HG03558 (cell line): Measurements from ENCODE around the gene CKMT2.

Experiments
- ATAC-seq: cut with Tn5 transposase; IDR thresholded peaks from one replicate; pipeline ENCODE4 v1.9.1; 2021; ENCODE audit warnings: moderate number of reproducible peaks; ENCODE audit not compliant: unreplicated experiment; ENCODE audit errors: extremely low read depth

Gene CKMT2

DNA sequence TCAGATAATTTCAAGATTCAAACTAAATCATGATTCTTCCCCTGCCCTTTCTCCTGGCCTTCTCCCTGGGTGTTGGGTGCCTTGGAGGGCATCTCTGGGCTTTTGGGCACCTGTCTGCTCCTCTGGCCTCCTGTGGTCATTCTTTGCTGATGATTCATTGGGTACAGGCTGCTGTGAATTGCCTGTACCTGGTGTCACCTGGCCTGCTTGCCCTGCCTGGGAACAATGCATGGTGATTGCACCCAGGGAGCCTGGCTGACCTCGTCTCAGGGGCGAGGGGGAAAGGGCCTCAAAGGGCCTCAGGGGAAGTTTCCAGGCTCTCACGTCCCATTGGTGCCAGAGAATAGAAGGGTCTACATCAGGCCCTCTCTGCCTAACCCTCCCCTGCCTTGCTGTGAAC, 20.1 kb upstream of the CKMT2 start:
- ATAC-seq, result no peak

GRCh38 chr5:81214848-81215247, 18.3 kb upstream of the CKMT2 start:
- ATAC-seq, result no peak

- ATAC-seq, result no peak
These were observed 17.0 kb upstream of the CKMT2 start for GRCh38 chr5:81216152-81216551.

GRCh38 chr5:81219389-81219788, 13.7 kb upstream of the CKMT2 start:
- no peak for ATAC-seq

GRCh38 chr5:81222285-81222684, 10.8 kb upstream of the CKMT2 start:
- ATAC-seq, result no peak

- ATAC-seq, result no peak
These were observed 7.7 kb upstream of the CKMT2 start for GRCh38 chr5:81225463-81225862.

- no peak for ATAC-seq
These were observed 6.8 kb upstream of the CKMT2 start for GRCh38 chr5:81226286-81226685.

DNA sequence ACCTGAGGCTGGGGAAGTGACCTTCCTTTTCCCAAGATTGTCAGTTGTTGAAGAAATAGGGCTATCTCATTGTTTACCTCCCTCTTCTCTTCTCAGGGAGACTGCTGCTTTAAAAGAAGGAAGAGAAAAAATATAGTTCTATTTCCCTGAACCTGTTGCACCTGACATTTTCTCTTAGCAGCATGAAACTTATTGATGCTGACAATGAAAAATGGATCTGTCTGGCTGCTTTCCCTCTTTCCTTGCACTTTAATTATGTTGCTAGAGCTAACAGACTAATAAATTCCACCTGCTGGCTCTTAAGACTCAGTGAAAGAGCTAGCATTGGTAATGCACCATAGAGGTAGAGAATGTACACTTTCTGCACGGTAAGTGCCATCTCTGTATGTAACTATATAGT, 6.2 kb upstream of the CKMT2 start:
- no peak for ATAC-seq

GRCh38 chr5:81228084-81228483, 5.0 kb upstream of the CKMT2 start:
- ATAC-seq, result no peak

- no peak for ATAC-seq
These were observed 2.7 kb upstream of the CKMT2 start for GRCh38 chr5:81230416-81230815.

- ATAC-seq, result no peak
These were observed 550 bp upstream of the CKMT2 start for GRCh38 chr5:81232464-81233079.

- no peak for ATAC-seq
These were observed 1.2 kb downstream of the CKMT2 start for GRCh38 chr5:81234299-81234698.

DNA sequence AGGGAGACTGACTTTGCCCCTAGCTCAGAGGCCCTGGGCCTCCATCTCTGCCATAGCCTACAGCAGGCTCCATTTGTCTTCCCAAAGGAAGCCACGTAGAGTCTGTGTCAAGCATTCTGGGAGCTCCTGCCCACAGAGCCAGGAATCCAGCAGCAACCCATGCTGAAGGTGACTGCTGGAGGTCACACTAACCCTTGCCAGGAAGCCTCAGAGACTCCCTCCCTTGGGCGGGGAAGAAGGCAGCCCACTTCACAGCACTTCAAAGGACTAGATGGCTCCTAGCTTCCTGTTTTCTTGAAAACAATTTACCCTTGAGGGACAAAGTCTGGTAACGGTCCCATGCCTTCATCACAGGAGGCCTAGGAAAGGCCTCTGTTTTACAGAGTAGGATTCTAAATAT, 1.7 kb downstream of the CKMT2 start:
- ATAC-seq, result no peak

- no peak for ATAC-seq
These were observed 2.4 kb downstream of the CKMT2 start for GRCh38 chr5:81235287-81236072.

GRCh38 chr5:81238460-81238859, 5.3 kb downstream of the CKMT2 start:
- no peak for ATAC-seq

GRCh38 chr5:81239613-81240012, 6.5 kb downstream of the CKMT2 start:
- no peak for ATAC-seq

DNA sequence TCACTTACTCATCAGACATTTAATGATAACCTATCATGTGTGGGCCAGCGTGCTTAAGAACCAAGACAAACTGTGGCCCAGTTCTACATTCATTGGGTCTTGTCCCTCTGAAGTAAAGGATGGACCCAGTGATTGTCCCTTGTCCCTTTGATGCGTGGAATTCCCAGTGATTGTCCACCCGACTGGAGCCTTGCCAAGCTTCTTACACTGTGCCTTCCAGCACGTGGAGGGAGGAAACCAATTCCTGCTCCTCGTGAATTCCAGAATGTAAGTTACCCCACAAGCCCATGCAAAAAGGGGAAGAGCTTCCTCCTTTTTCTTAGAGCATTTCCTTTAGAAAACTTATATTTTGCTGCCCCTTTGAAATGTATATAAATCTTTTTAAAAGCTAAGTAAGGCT, 7.9 kb downstream of the CKMT2 start:
- no peak for ATAC-seq

GRCh38 chr5:81241961-81242648, 9.0 kb downstream of the CKMT2 start:
- no peak for ATAC-seq

- ATAC-seq, result no peak
These were observed 9.8 kb downstream of the CKMT2 start for GRCh38 chr5:81242906-81243436.

DNA sequence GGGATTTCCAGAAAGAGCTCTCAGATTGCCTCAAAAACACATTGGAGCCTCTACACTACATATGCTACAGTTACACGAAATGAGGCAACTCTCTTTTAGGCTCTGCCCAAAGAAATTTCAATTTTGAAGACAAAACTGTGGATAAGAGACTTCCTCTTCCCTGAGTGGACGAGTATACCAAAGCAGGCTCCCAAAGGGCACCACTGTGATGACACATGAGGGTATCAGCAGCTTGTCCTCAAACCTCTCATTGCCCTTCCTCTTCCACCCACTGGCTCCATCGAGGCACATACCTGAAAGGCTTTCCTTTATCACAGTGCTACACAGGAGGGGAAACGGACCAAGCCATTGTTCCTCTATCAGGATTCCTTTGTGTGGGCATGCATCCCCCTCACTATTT, 11.3 kb downstream of the CKMT2 start:
- ATAC-seq, result no peak

- no peak for ATAC-seq
These were observed 12.7 kb downstream of the CKMT2 start for GRCh38 chr5:81245871-81246235.
